CD4-positive, alpha-beta T cell treated with Interleukin-6 for 4 hours (primary cell): ENCODE results near the gene OST4.
"Not testable (repeated sequence)": the region's sequence is repeated elsewhere in the genome, so short reads cannot be mapped to it uniquely, and the experiment has no call there.

Experiments
- DNase-seq: peaks from one replicate; pipeline ENCODE4 v3.0.0-alpha.2; 2020; ENCODE audit warnings: mixed read lengths

The OST4 gene

DNA sequence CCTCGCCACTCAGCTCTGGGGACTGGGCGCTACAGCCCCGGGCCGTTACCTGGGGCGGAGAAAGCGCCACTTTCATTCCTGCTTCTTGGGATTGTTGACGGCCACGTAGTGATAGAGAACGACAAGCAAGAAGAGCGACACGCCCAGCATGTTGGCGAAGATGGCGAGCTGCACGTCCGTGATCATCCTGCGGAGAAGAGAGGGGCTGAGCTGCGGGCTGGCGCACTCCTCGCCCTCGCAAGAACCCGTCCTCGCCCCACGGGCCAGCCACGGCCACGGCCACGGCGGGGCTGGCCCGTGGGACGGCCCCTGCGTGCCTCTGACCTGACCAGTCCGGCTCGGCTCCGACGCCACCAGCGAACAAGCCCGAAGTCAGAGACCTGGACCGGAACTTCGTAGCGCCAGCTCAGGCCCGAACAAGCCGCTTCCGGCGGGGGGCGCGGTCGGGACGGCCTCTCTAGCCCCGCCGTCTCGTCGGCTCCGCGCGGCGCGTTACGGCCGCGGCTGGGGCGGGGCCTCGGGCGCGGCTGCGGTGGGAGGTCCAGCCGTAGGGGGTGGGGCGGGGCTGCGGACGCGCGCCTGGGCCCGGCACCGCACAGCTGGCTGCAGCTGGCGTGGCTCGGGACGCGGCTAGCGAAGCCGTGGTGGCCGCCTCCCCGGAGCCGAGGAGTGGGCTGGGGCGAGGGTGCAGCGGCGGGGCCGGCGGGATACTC lies at the start of gene OST4:
Gene OST4 (minus strand): TSS at position 378 of the 713 bp plus-strand sequence.
- peak; percentile 92 for DNase-seq

DNA sequence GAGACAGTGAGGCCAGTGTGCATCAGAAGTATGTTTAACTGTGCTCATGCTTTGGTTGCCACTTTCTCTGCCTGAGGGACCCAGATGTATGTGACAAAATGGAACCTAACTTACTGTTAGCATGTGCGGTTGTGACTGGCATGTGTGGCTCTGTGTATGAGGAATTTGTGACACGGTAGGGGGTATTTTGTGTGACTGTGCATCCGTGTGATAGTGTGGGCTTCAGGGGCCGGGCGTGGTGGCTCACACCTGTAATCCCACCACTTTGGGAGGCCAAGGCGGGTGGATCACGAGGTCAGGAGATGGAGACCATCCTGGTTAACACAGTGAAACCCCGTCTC lies 47.8 kb upstream of the OST4 start:
- DNase-seq, result not testable (repeated sequence)

- DNase-seq, result peak; percentile 14
These were observed 47.3 kb upstream of the OST4 start, which contains the start of gene CGREF1 for GRCh38 chr2:27118525-27119329. CGREF1 (minus strand) TSS chr2:27119128; CDS start chr2:27104366, 14,762 bp downstream.

DNA sequence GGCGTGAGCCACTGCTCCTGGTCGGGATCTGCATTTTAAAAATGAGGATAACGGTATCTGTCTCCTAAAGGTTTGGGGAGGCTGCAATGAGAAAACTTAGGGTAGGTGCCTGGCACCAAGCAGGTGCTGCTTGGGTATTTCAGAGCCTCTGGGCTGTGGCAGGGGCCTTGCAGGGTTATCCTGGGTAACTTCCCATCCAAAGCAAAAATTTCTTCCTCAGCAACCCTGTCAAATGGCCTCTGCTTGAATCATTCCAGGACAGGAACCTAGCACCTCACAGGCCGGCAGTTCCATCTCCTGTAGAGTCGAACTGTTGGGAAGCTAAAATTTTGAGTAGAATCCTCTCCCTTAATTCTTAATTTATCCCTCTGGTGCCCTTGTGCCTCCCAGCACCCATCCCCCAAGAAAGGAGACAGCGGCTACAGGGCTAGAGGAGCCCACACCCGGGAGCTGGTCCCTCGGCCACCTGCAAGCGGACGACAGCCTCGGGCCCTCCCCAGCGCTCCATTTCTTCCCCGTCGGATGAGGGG lies 46.6 kb upstream of the OST4 start:
- no peak for DNase-seq

DNA sequence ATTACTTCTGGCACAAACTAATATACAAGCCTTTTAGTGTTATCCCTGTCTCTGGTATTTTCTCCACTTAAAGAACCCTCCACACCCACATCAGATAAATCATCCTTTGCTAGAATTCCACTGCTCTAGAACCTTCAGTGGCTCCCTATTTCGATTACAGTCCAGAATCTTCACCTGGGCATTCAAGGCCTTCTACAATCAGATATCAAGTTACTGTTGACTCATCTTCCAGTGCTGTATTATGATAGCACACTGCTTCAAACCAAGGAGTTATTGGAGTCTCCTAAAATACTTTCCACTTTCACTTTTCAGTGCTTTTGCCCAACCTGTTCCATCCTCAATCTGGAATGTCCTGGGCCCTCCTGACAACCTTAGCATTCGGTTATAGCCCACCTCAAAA lies 44.1 kb upstream of the OST4 start:
- DNase-seq, result no peak

DNA sequence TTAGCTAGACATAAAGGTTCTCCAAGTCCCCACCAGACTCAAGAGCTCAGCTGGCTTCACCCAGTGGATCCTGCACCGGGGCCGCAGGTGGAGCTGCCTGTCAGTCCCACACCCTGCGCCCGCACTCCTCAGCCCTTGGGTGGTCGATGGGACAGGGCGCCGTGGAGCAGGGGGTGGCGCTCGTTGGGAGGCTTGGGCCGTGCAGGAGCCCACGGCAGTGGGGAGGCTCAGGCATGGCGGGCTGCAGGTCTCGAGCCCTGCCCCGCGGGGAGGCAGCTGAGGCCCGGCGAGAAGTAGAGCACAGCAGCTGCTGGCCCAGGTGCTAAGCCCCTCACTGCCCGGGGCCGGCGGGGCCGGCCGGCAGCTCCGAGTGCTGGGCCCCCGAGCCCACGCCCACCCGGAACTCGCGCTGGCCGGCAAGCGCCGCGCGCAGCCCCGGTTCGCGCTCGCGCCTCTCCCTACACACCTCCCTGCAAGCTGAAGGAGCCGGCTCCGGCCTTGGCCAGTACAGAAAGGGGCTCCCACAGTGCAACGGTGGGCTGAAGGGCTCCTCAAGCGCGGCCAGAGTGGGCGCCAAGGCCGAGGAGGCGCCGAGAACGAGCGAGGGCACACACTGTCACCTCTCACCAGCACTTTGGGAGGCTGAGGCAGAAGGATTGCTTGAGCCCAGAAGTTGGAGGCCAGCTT lies 40.1 kb upstream of the OST4 start:
- DNase-seq, result not testable (repeated sequence)

DNA sequence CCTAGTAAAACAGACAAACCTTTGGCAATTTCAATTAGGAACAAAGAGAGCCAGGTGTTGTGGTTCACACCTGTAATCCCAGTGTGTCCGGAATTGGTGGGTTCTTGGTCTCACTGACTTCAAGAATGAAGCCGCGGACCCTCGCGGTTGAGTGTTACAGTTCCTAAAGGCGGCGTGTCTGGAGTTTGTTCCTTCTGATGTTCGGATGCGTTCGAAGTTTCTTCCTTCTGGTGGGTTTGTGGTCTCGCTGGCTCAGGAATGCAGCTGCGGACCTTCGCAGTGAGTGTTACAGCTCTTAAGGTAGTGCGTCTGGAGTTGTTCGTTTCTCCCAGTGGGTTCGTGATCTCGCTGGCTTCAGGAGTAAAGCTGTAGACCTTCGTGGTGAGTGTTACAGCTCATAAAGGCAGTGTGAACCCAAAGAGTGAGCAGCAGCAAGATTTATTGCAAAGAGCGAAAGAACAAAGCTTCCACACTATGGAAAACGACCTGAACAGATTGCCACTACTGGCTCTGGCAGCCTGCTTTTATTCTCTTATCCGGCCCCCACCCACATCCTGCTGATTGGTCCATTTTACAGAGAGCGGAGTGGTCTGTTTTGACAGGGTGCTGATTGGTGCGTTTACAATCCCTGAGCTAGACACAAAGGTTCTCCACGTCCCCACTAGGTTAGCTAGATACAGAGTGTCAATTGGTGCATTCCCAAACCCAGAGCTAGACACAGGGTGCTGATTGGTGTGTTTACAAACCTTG lies 39.3 kb upstream of the OST4 start:
- DNase-seq, result not testable (repeated sequence)

- DNase-seq, result no peak
These were observed 37.6 kb upstream of the OST4 start for GRCh38 chr2:27109083-27109482.

DNA sequence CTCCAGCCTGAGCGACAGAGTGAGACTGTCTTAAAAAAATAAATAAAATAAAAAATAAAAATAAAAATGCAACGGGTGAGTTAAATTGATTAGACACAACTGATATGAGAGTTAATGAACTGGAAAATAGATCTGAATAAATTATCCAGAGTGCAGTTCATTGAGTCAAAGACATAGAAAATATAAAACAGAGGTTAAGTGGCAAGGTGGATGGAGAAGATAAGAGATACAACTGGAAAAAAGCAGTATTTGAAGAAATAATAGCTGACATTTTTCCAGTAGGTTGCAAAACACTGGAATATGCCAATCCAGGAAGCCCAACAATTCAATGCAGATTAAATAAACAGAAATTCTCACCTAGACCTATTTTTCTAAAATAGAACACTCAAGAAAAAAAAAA lies 36.8 kb upstream of the OST4 start:
- no peak for DNase-seq

- no peak for DNase-seq
These were observed 34.5 kb upstream of the OST4 start for GRCh38 chr2:27105981-27106380.

DNA sequence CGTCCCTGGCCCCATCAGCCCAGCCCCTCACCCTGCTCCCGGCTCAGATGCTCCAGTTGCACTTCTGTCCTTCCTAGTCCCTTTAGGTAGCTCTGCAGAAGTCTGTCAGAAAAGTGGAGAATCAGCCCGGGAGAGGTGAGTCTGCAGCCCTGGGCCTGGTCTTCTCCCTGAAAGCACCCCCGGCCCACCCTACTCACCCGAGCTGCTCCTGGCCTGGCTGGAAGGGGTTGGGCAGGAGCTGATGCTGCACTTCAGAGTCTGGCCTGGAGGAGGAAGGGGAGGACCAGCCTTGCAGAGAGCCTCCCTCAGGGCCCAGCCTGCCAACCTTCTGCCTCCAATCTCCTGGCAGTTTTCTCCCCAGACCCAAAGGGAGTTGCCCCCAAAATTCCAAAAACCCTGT lies 30.9 kb upstream of the OST4 start:
- no peak for DNase-seq

DNA sequence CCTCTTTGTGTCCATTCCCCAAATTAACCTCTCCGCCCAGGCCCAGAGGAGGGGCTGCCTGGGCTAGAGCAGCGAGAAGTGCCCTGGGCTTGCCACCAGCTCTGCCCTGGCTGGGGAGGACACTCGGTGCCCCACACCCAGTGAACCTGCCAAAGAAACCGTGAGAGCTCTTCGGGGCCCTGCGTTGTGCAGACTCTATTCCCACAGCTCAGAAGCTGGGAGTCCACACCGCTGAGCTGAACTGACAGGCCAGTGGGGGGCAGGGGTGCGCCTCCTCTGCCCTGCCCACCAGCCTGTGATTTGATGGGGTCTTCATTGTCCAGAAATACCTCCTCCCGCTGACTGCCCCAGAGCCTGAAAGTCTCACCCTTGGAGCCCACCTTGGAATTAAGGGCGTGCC lies 28.6 kb upstream of the OST4 start:
- no peak for DNase-seq

DNA sequence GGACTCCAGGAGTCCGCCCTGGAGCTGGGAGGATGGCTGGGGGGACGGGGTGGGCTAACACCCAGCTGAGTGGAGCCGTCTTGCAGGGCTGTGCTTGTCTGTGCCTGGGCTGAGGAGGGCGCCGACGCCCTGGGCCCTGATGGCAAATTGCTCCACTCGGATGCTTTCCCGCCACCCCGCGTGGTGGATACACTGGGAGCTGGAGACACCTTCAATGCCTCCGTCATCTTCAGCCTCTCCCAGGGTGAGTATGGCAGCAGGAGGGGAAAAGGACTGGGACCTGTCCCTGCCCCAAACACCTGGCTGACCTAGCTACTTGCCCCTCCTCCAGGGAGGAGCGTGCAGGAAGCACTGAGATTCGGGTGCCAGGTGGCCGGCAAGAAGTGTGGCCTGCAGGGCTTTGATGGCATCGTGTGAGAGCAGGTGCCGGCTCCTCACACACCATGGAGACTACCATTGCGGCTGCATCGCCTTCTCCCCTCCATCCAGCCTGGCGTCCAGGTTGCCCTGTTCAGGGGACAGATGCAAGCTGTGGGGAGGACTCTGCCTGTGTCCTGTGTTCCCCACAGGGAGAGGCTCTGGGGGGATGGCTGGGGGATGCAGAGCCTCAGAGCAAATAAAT lies 28.0 kb upstream of the OST4 start:
- no peak for DNase-seq

DNA sequence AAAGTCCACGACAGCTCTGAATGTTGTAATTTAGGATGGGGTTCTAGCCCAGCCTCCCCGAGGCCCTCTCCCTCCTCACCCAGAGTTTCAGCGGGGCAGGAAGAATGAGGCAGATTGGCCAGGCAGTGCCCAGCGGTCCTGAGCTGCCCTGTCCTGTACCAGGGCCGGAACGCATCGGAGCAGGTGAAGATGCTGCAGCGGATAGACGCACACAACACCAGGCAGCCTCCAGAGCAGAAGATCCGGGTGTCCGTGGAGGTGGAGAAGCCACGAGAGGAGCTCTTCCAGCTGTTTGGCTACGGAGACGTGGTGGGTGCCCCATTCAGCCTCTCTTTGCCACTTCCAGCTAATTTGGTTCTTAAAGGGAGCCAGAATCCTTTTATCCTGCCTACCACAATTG lies 25.9 kb upstream of the OST4 start:
- DNase-seq, result no peak

DNA sequence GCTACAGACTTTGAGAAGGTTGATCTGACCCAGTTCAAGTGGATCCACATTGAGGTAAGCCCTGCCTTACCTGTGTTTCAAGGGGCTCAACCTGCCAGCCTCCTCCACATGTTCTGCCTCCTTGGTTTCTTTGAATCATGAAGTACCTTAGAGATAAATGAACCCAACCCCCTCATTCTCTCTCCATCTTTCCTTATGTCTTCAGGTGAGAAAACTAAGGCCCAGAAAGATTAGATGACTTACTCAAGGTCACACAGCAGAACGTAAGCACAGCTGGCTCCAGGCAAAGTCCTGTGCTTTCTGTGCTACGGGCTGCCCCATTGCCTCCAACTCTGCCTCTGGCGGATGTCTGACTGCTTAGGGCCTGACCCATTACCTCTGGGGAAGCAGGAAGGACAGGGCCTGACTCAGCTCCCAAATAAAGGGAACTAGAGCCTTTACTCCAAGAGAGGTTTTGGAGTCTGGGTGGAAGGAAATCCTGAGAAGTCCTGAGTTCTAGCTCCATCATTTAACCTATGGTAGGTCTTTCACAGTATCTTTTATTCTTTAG lies 25.4 kb upstream of the OST4 start:
- DNase-seq, result no peak

DNA sequence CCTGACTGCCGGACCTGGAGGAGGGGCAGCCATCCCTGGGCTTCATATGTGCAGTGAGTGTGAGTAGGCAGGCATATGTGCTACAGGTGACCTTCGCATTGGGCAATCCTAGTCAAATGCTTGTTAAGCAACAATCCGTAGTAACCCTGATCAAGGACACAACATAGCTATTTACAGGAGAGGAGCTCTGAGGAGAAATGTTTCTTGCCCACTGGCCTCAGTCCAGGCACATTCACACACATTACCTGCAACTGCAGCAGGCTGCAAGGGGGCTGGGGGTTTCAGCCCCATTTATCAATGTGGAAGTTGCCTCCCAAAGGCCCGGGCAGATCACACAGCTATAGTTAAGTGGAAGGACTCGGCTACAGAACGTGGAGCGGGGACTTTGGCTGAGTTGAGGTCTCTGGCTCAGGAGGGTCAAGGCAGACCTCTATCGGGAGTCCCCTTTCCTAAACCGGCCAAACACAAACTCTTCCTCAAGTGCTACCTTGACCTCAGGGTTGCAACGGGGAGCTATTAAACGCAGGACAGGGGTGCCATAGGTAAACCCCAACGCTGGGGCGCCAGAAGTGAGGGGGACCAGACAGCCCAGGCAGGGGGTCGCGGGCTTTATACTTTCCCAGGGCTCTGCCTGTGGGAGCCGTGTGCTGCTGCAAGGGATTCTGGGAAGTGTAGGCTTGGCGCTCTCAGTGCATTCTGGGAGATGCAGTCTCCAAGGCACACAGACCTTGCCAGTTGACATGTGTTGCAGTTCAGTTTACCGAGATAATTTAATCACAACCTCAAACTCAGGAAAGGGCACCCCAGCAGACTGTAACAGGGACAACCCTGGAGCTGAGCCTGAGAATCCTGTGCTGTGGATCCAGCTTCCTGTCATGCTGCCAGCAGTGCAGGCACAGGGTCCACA lies 24.5 kb upstream of the OST4 start:
- peak; percentile 61 for DNase-seq

GRCh38 chr2:27095427-27095744 lies 23.9 kb upstream of the OST4 start:
- no peak for DNase-seq

DNA sequence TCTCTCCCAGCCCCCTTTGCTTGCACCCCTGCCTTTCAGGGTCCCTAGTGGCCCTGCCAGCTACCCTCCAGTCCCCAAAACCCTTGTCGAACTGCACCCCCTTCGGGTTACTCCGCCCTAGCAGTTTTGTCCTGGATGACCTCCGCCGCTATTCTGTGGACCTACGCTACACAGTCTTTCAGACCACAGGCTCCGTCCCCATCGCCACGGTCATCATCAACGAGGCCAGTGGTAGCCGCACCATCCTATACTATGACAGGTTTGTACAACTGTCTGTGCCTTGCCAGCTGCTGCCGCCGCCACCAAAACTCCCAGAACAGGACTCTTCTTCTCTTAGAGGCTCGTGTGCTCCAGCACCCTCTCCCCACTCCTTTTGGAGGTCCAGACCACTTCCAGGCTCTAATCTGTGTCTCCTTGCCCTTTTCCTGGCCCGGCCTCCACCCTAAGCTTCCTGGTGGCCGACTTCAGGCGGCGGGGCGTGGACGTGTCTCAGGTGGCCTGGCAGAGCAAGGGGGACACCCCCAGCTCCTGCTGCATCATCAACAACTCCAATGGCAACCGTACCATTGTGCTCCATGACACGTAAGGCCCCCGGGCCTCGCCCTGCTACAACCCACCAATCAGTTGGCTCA lies 23.0 kb upstream of the OST4 start:
- no peak for DNase-seq

- no peak for DNase-seq
These were observed 22.2 kb upstream of the OST4 start for GRCh38 chr2:27093430-27094352.
